ENCODE data around the gene CCL19.
A peak's percentile ranks its signal among the peaks of the same experiment; 100 is the strongest.

The CCL19 gene

DNA sequence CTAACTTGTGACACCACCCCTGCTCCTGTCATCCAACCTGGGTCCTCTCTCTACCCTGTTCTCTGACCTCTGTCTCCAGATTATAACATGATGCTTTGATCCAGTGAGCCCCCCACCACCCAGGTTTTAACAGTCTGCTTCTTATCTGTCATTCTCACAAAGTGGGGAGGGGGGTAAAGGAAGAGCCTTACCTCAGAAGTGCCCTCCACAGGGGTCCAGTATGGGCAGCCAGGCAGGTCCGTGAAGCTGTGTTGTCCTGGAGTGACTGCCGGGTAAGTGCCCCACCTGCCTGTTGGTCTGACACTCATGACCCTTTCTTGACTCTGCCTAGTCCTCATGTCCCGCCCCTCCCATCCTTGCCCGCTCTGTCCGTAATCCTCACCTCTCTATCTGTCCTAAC, 35.7 kb downstream of the CCL19 start:
- H3K4me1 ChIP-seq (ENCODE audit: low read length): peaks cover 19% of the 10 kb centered on the region
- H3K9me3 ChIP-seq (ENCODE audit: insufficient read depth, low read length): no peaks in the 10 kb centered on the region
- H4K20me1 ChIP-seq (ENCODE audit: insufficient read depth, low read length): no peaks in the 10 kb centered on the region
- no peak overlapping the region for H3K27ac ChIP-seq (ENCODE audit: low read length)
- no peaks in the 10 kb centered on the region for H3K36me3 ChIP-seq (replicated peaks; ENCODE audit: low read depth, low read length)
- H3K79me2 ChIP-seq (ENCODE audit: low read length): no peaks in the 10 kb centered on the region
- no peak overlapping the region for H3K4me3 ChIP-seq (ENCODE audit: low read length)
- H3K9ac ChIP-seq (ENCODE audit: low read length): no peak overlapping the region
- H3K4me2 ChIP-seq (ENCODE audit: low read length): no peak overlapping the region
- H2AFZ ChIP-seq (ENCODE audit: low read depth, low read length): no peak overlapping the region
- no peak for TF ChIP-seq CTCF (IDR thresholded peaks at IDR 0.05; ENCODE audit: low read depth, low read length)
- TF ChIP-seq EZH2phosphoT487 (IDR thresholded peaks at IDR 0.05; ENCODE audit: low read depth): no peak
- H3K27me3 ChIP-seq (ENCODE audit: low read depth, low read length): no peaks in the 10 kb centered on the region

- Histone ChIP-seq H3K27ac (ENCODE audit: low read length) (no peak overlapping the region), H3K4me3 (ENCODE audit: low read length) (no peak overlapping the region), H3K4me1 (ENCODE audit: low read length) (peaks cover 12% of the 10 kb centered on the region), H4K20me1 (ENCODE audit: insufficient read depth, low read length) (no peaks in the 10 kb centered on the region), H3K9ac (ENCODE audit: low read length) (no peak overlapping the region), H3K79me2 (ENCODE audit: low read length) (no peaks in the 10 kb centered on the region), H2AFZ (ENCODE audit: low read depth, low read length) (no peak overlapping the region), H3K27me3 (ENCODE audit: low read depth, low read length) (no peaks in the 10 kb centered on the region), H3K9me3 (ENCODE audit: insufficient read depth, low read length) (no peaks in the 10 kb centered on the region), H3K4me2 (ENCODE audit: low read length) (no peak overlapping the region), H3K36me3 (replicated peaks; ENCODE audit: low read depth, low read length) (peaks cover 2% of the 10 kb centered on the region)
- TF ChIP-seq CTCF (IDR thresholded peaks at IDR 0.05; ENCODE audit: low read depth, low read length) (no peak), EZH2phosphoT487 (IDR thresholded peaks at IDR 0.05; ENCODE audit: low read depth) (no peak)
Measured at GRCh38 chr9:34654323-34655051, 36.6 kb downstream of the CCL19 start.

GRCh38 chr9:34653151-34654072, 37.7 kb downstream of the CCL19 start:
- TF ChIP-seq EZH2phosphoT487 (IDR thresholded peaks at IDR 0.05; ENCODE audit: low read depth) (no peak), CTCF (IDR thresholded peaks at IDR 0.05; ENCODE audit: low read depth, low read length) (no peak)
- H3K4me1 ChIP-seq (ENCODE audit: low read length): peaks cover 7% of the 10 kb centered on the region; the same call in 1 of the 2 replicates
- H3K36me3 ChIP-seq (replicated peaks; ENCODE audit: low read depth, low read length): peaks cover 12% of the 10 kb centered on the region
- H3K4me2 ChIP-seq (ENCODE audit: low read length): no peak overlapping the region
- no peaks in the 10 kb centered on the region for H3K27me3 ChIP-seq (ENCODE audit: low read depth, low read length)
- H3K4me3 ChIP-seq (ENCODE audit: low read length): no peak overlapping the region
- H3K27ac ChIP-seq (ENCODE audit: low read length): no peak overlapping the region
- no peaks in the 10 kb centered on the region for H3K79me2 ChIP-seq (ENCODE audit: low read length)
- no peaks in the 10 kb centered on the region for H4K20me1 ChIP-seq (ENCODE audit: insufficient read depth, low read length)
- H3K9me3 ChIP-seq (ENCODE audit: insufficient read depth, low read length): no peaks in the 10 kb centered on the region
- no peak overlapping the region for H3K9ac ChIP-seq (ENCODE audit: low read length)
- H2AFZ ChIP-seq (ENCODE audit: low read depth, low read length): no peak overlapping the region

GRCh38 chr9:34652602-34653000, 38.5 kb downstream of the CCL19 start:
- no peaks in the 10 kb centered on the region for H3K9me3 ChIP-seq (ENCODE audit: insufficient read depth, low read length)
- H3K79me2 ChIP-seq (ENCODE audit: low read length): peaks cover 3% of the 10 kb centered on the region; the same call in 1 of the 2 replicates
- no peak overlapping the region for H2AFZ ChIP-seq (ENCODE audit: low read depth, low read length)
- no peak overlapping the region for H3K27ac ChIP-seq (ENCODE audit: low read length)
- H3K4me2 ChIP-seq (ENCODE audit: low read length): peak overlapping the region; percentile 62
- peaks cover 4% of the 10 kb centered on the region for H3K4me1 ChIP-seq (ENCODE audit: low read length)
- H3K27me3 ChIP-seq (ENCODE audit: low read depth, low read length): no peaks in the 10 kb centered on the region
- TF ChIP-seq EZH2phosphoT487 (IDR thresholded peaks at IDR 0.05; ENCODE audit: low read depth) (no peak), CTCF (IDR thresholded peaks at IDR 0.05; ENCODE audit: low read depth, low read length) (no peak)
- H3K36me3 ChIP-seq (replicated peaks; ENCODE audit: low read depth, low read length): peaks cover 19% of the 10 kb centered on the region
- H3K9ac ChIP-seq (ENCODE audit: low read length): no peak overlapping the region
- H4K20me1 ChIP-seq (ENCODE audit: insufficient read depth, low read length): peaks cover 3% of the 10 kb centered on the region; the same call in 1 of the 2 replicates
- peak overlapping the region; percentile 48 for H3K4me3 ChIP-seq (ENCODE audit: low read length)
